SK-N-SH treated with all-trans-retinoic acid at 6 μM for 48 hours (cell line): ENCODE measurements around the gene HPS5.

Source experiments
- GLIS3 ChIP-seq: fragments of 250-450 bp; sonication (Bioruptor Pico); IDR thresholded peaks from 2 replicates; pipeline ENCODE4 v1.5.0; 2020; ENCODE audit warnings: mild to moderate bottlenecking, moderate library complexity
- OSR1 ChIP-seq: fragments of 250-450 bp; sonication (Bioruptor Pico); IDR thresholded peaks from 2 replicates; pipeline ENCODE4 v1.8.0; 2022; ENCODE audit warnings: moderate library complexity, mild to moderate bottlenecking, inconsistent platforms
- PATZ1 ChIP-seq: fragments of 250-450 bp; sonication (Bioruptor Pico); IDR thresholded peaks from 2 replicates; pipeline ENCODE4 v1.8.0; 2020; ENCODE audit warnings: mild to moderate bottlenecking, moderate library complexity, borderline replicate concordance
- POU6F1 ChIP-seq: fragments of 250-450 bp; sonication (Bioruptor Pico); IDR thresholded peaks from 2 replicates; pipeline ENCODE4 v1.8.0; 2021; ENCODE audit warnings: low read depth, mild to moderate bottlenecking, moderate library complexity, borderline replicate concordance
- RARB ChIP-seq: fragments of 250-450 bp; sonication (Bioruptor Pico); IDR thresholded peaks from 2 replicates; pipeline ENCODE4 v1.8.0; 2021; ENCODE audit warnings: mild to moderate bottlenecking, moderate library complexity
- SNAI2 ChIP-seq: fragments of 250-450 bp; sonication (Bioruptor Pico); IDR thresholded peaks from 2 replicates; pipeline ENCODE4 v1.5.0; 2020; ENCODE audit warnings: mild to moderate bottlenecking, moderate library complexity
- TCF4 ChIP-seq: fragments of 250-450 bp; sonication (Bioruptor Pico); IDR thresholded peaks from 2 replicates; pipeline ENCODE4 v1.8.0; 2021; ENCODE audit warnings: mild to moderate bottlenecking, moderate library complexity, borderline replicate concordance
- ZFP30 ChIP-seq: fragments of 450-650 bp; formaldehyde crosslinking; IDR thresholded peaks from 2 replicates; pipeline ENCODE4 v1.5.0; 2022; ENCODE audit warnings: mild to moderate bottlenecking, moderate library complexity
- ZNF70 ChIP-seq: fragments of 450-650 bp; formaldehyde crosslinking; IDR thresholded peaks from 2 replicates; pipeline ENCODE4 v1.5.0; 2020; ENCODE audit warnings: mild to moderate bottlenecking, moderate library complexity
- TF ChIP-seq, protein P1 (sequence below): fragments of 250-450 bp; sonication (Bioruptor Pico); IDR thresholded peaks from 2 replicates; pipeline ENCODE4 v1.5.1; 2020; ENCODE audit warnings: low read depth, mild to moderate bottlenecking, moderate library complexity

GRCh38 chr11:18347471-18348125, 25.7 kb upstream of the HPS5 start:
- TF ChIP-seq, protein P1, sequence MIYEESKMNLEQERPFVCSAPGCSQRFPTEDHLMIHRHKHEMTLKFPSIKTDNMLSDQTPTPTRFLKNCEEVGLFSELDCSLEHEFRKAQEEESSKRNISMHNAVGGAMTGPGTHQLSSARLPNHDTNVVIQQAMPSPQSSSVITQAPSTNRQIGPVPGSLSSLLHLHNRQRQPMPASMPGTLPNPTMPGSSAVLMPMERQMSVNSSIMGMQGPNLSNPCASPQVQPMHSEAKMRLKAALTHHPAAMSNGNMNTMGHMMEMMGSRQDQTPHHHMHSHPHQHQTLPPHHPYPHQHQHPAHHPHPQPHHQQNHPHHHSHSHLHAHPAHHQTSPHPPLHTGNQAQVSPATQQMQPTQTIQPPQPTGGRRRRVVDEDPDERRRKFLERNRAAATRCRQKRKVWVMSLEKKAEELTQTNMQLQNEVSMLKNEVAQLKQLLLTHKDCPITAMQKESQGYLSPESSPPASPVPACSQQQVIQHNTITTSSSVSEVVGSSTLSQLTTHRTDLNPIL: no peak
- TF ChIP-seq SNAI2: no peak
- TF ChIP-seq ZFP30 (CRISPR knock-in tag): no peak
- no peak for TF ChIP-seq RARB (CRISPR knock-in tag)
- TF ChIP-seq PATZ1: no peak
- no peak for TF ChIP-seq GLIS3 (CRISPR knock-in tag)
- TF ChIP-seq ZNF70 (CRISPR knock-in tag): no peak
- no peak for TF ChIP-seq OSR1 (CRISPR knock-in tag)
- no peak for TF ChIP-seq TCF4
- TF ChIP-seq POU6F1: no peak
